NCI-H187 (cell line): ENCODE data around the gene LINGO3.
"Not testable (repeated sequence)": the region's sequence is repeated elsewhere in the genome, so short reads cannot be mapped to it uniquely, and the experiment has no call there.

Source experiments
- DNase-seq, 2 experiments: peaks; one replicate each; lab custom pipeline; 2025; lab: John Stamatoyannopoulos, UW

Gene LINGO3, protein sequence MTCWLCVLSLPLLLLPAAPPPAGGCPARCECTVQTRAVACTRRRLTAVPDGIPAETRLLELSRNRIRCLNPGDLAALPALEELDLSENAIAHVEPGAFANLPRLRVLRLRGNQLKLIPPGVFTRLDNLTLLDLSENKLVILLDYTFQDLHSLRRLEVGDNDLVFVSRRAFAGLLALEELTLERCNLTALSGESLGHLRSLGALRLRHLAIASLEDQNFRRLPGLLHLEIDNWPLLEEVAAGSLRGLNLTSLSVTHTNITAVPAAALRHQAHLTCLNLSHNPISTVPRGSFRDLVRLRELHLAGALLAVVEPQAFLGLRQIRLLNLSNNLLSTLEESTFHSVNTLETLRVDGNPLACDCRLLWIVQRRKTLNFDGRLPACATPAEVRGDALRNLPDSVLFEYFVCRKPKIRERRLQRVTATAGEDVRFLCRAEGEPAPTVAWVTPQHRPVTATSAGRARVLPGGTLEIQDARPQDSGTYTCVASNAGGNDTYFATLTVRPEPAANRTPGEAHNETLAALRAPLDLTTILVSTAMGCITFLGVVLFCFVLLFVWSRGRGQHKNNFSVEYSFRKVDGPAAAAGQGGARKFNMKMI

GRCh38 chr19:2308114-2308556 is at the start of gene LINGO3:
LINGO3 (minus strand) TSS chr19:2308154; CDS start chr19:2291776, 16,378 bp downstream.
- no peak for DNase-seq

DNA sequence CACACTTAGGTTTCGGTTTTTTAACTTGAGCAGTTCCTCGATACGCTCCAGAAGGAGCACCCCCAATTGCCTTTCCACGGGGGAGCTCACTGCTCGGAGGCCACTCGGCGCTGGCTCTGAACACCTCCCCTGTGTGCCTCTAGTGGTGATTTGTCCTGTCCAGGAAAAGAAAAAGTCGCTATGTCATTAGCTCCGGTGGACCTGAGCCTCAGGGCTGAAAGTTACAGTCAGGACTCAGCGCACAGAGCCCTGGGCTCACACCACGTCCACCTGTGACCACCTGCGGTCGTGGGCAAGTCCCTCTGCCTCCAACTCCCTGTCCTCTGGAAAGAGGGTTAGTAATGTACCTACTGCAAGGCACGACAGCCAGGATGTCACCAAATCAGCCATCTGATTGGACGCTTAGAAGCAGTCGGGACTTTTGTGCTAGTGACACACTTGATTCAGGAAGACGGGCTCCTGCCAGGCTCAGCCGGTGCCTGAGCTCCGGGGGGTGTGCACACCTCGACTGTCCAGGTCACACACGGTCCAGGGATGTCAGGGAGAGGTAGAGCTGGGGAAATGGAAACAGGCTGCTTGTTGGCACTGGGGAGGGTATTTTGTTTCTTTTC is 48.2 kb upstream of the LINGO3 start:
- DNase-seq, result no peak

- no peak for DNase-seq
Measured at GRCh38 chr19:2355168-2356035, 47.4 kb upstream of the LINGO3 start.

DNA sequence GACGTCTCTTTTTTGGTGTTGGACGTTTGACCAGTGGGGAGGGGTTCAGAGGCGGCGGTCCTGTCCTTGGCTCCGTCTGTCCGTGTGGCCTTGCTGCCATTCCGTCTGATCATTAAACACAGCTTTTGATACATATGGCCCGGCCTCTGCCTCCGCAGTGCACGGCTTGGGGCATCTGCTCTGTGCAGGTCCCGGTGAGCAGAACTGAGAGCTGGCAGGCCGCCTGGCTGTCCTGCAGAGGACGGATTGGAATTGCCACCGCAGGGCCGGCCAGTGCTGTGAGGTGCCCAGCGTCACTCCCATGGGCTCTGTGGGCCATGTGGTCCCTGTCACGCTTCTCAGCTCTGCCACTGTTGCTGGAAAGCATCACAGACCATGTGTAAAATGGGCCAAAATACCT is 46.7 kb upstream of the LINGO3 start:
- DNase-seq, result no peak

DNA sequence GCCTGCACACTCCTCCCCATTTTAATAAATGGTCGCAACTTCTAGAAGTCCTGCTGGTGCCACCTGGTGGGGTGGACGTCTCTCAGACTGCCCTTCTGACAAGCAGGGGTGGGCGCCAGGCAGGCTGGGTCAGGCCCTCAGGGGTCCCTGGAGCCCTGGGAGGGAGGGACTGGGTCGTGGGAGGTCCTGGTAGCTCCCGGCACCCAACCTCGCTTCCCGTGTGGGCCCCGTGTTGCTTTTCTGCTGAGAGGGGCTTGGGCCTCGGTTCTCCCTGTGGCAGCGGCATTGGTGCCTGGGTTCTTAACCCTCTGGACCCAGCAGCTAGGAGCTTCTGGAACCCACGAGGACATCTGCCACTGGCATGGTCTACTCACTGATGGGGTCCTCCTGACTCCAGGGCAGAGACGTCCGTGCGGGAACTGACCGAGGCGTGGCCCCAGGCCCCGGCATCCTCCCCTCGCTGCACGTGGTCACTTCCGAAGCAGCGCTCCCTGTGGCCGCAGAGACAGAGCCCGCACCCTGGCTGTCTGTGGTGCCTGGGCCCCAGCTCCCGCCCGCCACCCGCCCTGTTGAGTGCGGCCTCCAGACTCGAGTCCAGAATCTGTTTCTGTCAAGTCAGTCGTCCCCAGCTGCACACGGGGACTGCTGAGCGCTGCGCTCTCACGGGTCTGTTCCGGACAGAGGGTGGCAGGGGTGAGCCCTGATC is 46.1 kb upstream of the LINGO3 start:
- DNase-seq, result no peak

DNA sequence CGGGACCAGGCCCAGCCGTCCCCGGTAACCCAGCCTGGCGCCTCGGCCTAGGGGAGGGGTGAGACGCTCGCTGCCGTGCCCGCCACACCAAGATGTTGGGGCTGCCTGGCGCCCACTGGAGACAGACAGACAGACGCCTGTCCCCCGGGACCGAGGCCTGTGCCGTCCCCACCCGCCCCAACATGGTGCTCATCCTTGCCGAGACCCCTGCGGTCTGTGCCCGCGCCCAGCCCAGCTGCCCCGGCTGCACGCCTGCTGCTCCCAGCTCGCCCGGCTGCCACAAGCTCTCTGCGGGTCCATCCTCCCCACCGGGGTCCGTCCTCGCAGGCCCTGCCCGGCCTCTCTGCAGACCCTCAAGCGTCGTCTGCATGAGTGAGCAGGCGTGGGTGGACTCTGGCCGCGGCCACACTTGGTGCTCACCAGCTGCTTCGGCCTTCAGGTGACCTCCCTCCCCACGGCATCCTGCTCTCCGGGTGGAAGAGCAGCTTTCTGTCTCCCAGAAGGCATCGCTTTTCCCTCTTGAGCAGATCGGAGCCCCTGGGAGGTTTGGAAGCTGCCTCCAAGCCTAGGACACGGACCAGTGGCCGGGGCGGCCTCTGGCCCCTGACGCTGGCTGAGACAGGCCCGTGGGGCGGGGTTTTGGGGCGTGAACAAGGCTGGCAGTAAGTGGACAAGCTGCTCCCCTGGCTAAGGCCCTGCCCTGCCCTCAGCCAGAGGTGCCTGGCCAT is 45.4 kb upstream of the LINGO3 start:
- DNase-seq, result no peak

- no peak for DNase-seq
Measured at GRCh38 chr19:2352121-2352520, 44.2 kb upstream of the LINGO3 start.

DNA sequence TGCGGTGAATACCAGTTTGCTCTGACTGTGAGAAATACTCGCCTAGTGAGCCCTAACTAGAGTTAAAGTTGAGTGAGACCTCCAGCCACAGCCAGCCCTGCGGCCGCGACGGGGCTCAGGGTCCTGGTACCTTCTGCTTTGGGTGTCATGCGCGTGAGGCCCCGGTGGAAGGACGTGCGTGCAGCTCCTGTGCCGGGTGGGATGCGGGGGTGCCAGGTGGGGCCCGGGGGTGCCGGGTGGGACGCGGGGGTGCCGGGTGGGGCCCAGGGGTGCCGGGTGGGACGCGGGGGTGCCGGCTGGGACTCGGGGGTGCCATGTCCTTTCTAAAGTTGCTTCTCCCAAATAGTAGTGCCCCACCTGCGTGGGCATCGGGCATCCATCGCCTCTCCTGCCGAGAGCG is 43.6 kb upstream of the LINGO3 start:
- no peak for DNase-seq

DNA sequence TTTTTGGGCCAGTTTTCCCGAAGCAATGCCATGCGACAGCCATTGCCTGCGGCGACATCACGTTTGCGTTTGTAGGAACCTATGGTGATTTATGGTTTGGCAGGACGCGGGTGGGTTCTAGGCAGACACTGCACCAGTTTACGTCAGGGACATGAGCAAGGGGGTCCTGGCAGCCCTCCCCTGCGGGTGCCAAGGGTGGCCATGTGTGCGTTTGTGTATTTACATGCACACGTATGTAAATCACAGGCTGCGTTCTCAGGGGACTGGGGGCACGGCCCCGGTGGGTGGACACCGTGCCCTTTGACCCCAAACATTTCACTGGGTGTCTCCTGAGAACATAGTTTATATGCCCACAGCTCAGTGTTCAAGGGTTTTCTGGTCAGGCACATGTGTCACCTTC is 42.7 kb upstream of the LINGO3 start:
- no peak for DNase-seq

DNA sequence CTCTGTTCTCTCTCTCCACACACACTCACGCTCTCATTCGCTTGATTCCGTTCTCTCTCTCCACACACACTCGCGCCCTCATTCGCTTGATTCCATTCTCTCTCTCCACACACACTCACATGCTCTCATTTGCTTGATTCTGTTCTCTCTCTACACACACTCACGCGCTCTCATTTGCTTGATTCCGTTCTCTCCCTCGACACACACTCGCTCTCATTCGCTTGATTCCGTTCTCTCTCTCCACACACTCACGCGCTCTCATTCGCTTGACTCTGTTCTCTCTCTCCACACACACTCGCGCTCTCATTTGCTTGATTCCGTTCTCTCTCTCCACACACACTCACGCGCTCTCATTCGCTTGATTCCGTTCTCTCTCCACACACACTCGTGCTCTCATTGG is 41.9 kb upstream of the LINGO3 start:
- not testable (repeated sequence) for DNase-seq

DNA sequence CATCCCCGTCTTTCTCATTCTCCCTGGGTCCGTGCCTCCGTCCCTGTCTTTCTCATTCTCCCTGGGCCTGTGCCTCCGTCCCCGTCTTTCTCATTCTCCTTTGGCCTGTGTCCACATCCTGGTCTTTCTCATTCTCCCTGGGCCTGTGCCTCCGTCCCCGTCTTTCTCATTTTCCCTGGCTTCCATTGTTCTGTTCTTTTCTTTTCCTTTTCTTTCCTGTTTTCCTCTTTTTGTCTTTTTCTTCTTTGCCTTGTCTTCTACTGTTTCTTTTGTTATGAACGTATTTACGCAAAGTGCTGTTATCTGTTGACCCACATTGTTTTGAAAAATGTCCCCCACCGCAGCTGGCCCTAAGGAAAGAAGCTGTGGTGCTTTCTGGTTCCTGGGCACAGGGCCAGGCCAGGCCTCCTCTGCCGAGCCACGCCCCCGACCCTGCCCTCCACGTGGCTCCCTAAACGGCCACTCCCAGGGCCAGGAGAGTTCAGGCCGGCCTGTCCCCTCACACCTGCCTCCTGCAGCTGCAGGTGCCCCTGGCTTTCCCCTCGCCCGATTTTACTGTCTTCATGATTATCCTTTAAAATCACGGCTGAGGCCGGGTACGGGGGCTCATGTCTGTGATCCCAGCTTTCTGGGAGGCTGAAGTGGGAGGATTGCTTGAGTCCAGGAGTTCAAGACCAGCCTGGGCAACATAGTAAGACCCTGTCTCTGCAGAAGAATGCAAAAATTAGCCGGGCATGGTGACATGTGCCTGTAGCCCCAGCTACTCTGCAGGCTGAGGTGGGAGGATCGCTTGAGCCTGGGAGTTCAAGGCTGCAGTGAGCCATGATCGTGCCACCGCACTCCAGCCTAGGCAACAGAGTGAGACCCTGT is 38.1 kb upstream of the LINGO3 start:
- peak in 1 of 2 experiments; percentile 31 for DNase-seq

DNA sequence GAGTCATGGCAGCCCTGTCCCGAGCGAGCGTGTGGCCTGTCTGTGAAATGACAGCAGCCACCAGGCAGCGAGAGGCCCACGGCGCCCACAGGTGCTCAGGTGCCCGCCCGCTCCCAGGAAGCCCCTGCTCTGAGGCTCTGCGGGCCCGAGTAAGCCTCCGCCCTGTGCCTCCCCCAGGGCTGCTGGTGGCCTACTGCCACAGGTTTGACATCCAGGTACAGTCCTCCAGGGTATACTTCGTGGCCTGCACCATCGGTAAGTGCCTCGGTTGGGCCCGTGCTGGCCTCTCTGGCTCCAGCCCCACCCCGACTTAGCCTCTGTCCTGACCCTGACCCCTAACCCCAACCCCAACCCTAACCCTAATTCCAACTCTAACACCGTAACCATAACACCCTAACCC is 37.1 kb upstream of the LINGO3 start:
- no peak for DNase-seq

DNA sequence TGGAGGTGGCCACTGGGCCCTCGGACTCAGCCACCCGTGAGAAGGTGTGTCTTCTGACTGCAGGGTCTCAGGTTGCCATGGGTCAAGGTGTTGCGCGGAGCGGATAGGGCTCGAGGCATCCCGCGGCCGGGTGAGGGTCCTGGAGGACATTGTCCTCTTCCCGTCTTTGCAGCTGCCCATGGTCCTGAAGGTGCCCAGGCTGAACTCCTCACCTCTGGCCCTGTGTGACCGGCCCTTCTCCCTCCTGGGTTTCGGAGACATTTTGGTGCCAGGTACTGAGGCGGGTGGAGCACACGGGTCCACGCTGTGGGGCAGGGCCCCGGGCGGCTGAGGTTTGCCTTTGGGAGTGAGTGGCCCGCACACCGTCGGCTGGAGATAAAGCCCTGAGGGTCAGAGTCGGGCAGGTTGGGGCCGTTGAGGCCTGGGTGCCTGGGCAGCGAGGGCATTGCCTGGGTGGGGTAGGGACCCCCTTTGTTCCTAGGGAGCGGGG is 36.5 kb upstream of the LINGO3 start:
- DNase-seq, result no peak

GRCh38 chr19:2343289-2343982 is 35.5 kb upstream of the LINGO3 start:
- no peak for DNase-seq

DNA sequence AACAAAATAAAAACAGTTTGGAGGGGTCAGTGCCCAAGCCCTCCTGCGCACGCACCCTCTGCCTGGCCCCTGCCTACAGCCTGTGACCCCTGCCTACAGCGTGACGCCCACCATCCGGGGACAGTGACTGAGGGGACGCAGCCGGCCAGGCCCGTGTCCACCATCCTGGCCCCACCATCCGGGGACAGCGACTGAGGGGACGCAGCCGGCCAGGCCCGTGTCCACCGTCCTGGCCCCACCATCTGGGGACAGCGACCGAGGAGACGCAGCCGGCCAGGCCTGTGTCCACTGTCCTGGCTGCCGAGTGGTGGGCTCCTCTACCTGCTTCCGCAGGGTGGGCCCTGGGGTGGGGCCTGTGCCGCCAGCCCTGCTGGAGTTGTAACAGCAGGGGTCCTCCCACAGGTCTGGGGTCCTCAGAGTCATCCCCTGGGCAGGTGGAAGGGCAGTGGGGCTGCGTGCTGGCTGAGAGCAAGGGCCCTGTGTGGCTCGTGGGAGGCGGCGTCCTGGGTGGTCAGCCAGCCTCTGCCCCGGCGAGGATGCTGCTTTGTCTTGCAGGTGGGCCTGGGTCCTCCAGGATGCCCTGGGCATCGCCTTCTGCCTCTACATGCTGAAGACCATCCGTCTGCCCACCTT is 34.8 kb upstream of the LINGO3 start:
- no peak for DNase-seq

- DNase-seq, result no peak
Measured at GRCh38 chr19:2341982-2342381, 34.0 kb upstream of the LINGO3 start.

GRCh38 chr19:2341244-2341751 is 33.3 kb upstream of the LINGO3 start:
- DNase-seq, result no peak

DNA sequence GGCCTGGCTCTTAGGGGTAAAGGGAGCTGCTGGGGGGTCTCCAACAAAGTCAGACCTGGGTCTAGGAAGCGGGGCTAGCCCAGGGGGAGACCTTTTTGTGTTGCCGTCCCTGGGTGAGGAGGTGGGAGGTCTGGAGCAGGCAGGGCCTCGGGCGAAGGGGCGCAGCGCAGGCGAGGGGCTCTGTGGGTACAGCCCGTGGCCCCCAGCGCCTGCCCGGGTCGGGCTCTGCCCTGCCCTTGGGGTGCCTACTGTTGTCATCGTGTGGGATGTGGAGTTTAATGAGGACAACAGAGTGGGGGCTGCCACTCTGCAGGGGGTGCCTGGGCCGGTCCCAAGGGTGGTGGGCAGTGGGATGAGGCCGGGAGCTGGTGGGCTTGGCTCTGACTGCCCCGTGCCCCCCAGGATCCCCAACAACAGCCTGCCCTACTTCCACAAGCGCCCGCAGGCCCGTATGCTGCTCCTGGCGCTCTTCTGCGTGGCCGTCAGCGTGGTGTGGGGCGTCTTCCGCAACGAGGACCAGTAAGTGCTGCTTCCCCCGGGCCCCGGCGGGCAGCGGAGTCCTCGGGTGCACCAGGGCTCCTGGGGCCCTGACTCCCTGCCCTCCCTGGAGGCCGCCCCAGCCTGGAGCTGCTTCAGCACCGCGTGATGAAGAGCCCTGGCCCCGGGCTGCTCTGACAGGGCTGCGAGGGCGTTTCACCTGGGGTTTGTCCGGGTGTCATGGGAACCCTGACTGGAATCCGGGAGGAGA is 32.7 kb upstream of the LINGO3 start:
- DNase-seq, result no peak
